GM19452 (cell line): ENCODE data around the gene MDP1.

Source experiments
- ATAC-seq: cut with Tn5 transposase; IDR thresholded peaks from one replicate; pipeline ENCODE4 v1.9.1; 2021; ENCODE audit not compliant: unreplicated experiment

Gene MDP1

GRCh38 chr14:24215495-24216344 is at the start of gene MDP1:
TSS of gene MDP1 (minus strand) at chr14:24216066. CDS start at chr14:24215955, 111 bp downstream.
- ATAC-seq = peak; percentile 67

- ATAC-seq = no peak
Measured at GRCh38 chr14:24264298-24264697, 48.4 kb upstream of the MDP1 start.

DNA sequence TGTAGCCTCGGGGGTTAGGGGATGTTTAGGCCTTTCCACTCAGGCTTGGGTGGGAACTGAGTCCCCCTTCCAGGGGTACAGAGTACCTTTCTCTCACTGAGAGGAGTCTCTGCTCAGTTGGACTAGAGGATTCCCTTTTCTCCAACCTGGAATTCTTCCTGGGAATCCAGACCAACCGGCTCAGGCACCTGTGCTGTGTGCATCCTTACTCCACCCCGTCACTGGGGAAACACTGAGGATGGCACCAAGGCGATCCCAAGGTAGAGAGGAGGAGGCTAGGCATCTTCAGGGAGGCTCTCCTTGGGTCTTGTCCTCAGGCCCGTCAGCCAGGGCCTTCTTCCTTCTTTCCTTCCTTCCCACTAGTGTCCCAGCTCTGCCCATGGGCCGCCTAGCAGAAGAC is 48.0 kb upstream of the MDP1 start:
- ATAC-seq = no peak

GRCh38 chr14:24262821-24263733 is 47.2 kb upstream of the MDP1 start, which contains the start of gene TGM1:
TSS of gene TGM1 (minus strand) at chr14:24263177. CDS start at chr14:24262352, 825 bp downstream.
- ATAC-seq = no peak

DNA sequence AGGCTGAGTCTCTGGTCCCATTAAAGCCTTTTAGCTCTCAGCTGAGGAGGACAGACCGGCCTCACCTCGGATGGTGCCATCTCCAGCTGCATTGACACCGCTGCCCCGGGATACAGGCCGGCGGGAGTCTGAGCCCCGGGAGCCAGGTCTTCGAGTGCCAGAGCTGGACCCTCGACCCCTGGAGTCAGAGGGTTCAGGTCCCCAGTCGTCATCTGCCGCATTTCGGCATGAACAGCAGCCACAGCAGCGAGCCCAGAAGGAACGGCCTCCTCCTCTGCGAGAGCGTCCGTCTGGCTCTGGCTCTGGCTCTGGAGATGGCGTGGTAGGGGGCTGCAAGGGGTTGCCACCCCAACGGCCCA is 46.1 kb upstream of the MDP1 start:
- ATAC-seq = no peak

DNA sequence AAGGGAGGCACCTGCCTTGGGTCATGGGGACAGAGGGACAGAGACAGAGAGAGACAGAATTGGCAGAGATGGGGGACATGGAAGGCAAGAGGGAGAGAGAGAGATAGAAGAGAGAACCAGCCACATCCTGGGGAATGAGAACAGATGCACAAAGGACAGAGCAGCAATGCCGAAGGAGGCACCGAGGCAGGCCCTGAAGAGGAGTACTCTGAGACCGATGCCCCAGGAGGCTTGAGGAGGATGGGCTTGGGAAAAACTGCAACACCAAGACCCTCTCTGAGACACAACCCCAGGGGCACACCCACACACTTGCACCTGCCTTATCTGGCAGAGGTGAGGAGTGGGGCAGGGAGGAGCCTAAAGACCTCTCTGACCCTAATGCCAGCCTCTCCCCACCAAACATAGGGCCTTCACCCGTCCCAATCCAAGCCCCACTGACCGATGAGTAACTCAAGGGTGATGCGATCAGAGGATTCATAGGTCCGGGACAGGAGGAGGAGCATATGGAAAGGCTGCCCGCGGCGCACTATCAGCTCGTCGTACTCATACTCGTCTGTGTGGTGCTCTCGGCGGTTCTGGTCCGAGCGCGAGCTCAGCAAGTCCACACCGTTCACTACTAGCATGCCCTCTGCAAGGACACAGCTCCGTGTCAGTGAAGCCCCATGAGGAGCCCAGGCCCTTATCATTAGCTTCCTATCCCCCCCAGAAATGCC is 45.5 kb upstream of the MDP1 start:
- ATAC-seq = no peak

DNA sequence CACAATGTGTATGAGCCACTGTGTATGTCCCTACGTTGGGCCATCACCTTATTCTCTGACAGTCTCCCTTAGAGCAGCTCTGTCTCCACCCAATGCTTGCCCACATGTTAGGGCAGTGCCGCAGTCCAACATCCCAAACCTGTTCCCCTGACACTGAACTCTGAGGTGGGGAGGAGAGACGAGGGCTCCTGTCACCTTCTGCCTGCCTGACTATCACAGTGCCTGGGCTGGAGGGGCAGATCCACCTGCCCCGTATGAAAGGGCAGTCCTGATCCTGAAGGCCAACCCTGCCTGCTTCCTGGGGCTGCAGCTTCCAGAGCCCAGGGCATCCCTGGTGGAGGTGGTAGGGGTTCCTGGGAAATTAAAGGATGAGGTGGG is 44.9 kb upstream of the MDP1 start:
- ATAC-seq = no peak

DNA sequence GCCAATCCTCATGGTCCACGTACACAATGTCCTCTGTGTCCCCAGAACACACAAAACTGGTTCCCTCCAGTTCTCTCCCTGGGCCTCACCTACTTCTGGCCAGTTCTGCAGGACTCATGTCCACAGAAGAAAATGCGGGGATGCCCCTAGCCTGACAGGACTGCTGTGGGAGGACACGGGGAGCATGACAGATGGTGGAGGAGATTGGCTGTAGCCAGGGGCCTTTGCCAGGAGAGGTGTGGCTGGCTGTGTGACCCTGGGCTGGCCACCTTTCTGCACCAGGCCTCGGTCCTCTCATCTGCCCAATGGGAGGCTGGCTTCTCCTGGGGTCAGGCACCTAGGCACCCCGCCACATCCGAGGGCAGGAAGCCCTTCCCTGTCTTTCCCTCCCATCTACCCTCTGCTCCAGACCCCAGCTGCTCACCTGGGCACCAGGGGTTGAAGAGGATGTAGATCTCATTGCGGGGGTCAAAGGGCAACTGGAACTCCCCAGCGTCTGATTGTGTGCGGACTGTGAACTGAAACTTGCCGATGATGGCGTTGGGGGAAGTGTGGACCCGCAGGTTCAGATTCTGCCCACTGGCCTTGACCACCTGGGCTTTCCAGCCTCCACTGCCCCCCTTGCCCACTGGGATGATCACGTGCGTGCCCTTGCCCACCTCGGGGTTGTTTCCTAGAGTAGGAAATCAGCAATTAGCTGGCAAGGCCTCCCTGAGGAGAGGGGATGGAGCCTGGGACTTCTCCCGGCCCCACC is 44.3 kb upstream of the MDP1 start:
- ATAC-seq = no peak

- ATAC-seq = no peak
Measured at GRCh38 chr14:24259282-24260025, 43.6 kb upstream of the MDP1 start.

DNA sequence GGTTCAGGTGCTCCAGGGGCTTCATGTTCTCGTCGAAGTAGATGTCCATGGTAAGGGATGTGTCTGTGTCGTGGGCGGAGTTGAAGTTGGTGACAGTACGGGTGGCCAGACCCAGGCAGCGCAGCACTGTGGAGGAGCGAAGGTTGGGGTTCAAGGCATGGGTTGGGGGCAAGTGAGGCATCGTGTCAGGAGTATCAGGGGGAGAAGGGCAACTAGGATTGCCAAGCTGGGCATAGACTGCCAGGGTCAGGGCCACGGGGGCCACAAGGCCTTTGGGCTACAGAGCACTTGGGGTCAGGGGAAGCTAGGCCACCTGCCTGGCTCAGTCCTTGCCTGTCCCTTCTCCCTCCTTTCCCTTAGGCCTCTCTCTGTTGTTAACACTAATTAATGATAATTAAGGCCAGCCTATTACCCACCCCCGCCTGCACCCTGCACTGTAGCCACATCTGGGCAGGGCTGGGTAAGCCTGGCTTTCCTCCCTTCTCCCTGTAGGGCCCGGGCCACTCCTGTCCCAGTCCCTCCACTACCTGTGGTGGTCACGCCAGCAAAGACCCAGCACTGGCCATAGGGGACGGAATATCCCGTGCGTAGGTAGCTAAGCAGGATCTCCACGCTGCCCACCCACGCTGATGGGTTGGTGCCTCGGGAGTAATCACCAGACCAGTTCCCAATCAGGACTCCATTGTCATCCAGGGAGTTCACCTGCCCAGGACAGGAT is 42.8 kb upstream of the MDP1 start:
- ATAC-seq = no peak

DNA sequence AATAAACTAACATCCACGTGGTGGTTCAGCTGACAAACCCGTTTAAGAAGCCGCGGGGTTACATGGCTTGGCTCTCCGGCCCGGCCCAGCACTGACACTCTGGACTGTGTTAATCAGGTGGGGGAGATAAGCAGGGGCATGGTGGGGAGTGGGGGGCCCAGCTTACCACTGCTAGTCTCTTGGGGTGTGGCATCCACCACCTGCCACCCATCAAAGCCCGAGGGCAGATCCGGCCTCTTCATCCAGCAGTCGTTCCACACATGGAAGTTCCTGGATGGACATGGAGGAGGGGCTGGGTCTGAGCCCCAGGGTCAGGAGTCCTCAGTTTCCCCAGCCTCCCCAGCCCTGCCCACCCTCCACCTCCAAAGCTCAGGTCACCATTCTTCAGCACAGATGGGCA is 42.3 kb upstream of the MDP1 start:
- ATAC-seq = no peak

GRCh38 chr14:24256960-24257359 is 41.1 kb upstream of the MDP1 start:
- ATAC-seq = no peak

- ATAC-seq = no peak
Measured at GRCh38 chr14:24255931-24256711, 40.3 kb upstream of the MDP1 start.

- ATAC-seq = no peak
Measured at GRCh38 chr14:24255438-24255837, 39.6 kb upstream of the MDP1 start.

DNA sequence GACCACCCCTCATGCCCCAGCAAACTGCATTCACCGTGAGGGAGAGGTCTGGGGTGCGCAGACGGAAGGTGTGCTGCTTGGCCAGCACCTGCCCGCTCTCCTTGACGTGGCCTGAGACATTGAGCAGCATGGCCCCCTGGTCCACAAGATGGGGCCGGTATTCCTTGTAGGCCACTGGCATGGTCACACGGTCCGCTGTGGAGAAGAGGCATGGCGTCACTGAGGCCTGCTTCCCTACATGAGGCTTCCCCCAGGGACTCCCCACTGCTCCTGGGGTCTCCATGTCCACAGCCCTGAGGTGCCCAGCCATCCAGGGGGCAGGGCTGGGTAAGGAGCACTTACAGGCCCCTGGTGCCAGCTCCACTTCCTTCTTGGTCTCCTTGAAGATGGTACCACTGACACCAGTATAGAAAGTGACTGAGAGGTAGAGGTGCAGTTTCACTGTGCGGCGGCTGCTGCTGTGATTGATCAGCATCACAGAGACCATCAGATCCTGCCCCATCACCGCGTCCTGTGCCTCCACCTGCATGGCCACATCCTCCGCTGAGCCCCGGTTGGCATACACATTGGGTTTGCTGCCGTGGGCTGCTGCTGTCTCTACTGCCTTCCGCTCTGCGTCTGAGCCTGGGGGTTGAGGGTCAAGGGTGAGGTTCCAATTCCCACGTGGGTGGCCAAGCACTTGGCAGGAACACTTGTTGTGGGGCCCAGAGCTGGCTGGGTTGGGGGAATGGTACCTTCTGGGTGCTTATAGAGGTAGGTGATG is 38.9 kb upstream of the MDP1 start:
- no peak for ATAC-seq

DNA sequence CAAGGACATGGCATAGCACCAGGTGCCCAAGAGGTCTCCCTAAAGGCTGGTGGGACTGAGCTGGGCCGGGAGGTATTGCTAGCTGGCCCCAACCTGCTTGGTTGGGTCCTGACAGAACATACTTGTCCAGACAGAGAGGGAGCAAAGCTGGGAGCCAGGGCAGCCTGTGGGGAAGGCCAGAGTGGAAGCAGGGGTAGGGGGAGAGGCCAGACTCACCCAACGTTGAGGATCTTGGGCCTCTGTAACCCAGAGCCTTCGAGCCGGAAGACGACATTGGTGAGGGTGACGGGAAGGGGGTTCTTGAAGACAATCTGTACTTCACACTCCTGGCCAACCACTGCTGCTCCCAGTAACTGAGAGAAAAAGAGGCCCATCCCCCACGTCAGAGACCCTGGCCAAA is 38.1 kb upstream of the MDP1 start:
- no peak for ATAC-seq

DNA sequence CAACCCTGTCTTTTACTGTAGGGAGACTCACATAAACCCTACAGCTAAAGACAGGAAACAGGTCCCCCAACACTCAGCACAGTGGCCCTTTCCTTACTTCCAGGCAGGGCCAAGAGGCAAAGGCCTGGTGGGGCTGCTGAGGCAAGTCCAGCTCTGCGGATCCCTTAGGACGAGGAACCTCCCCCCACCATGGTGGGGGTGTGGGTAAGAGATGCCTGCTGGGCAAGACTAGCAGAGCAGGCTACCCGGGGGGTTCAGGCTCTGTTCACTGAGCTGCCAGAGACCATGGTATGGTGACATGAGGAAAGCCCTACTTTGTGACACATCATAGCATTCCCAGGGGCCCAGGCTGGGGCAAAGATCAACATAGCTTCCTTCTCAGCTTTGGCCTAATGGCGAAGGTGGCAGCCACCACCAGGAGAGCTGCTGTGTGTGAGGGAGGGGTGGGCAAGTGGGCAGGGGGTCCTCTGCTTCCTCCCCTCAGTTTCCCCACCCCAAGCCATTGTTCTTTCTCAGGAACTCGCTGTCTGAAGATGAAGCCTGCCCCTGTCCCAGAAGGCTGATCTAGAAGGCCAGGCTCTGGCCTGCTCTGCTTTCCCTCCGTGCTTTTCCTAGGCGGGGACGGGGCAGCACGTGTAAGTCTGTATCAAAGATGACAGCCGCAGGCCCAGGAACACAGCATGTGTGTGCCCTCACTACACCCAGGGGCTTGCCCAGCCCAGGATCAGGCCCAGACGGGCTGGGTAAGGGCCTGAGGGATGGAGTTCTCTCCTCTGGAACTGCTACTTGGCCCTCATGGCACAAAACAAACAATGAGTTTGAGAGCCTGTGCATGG is 36.6 kb upstream of the MDP1 start:
- no peak for ATAC-seq
